Measurements from ENCODE around the gene RNF212B.

GRCh38 chr14:23228812-23229211 lies 8.9 kb upstream of the RNF212B start:
- TF ChIP-seq CTCF (IDR thresholded peaks at IDR 0.05) = no peak
- TF ChIP-seq POLR2A (IDR thresholded peaks at IDR 0.05) = no peak

Data from lower leg skin (tissue), 3 donors.